ENCODE data around the gene TNFRSF12A.

Gene TNFRSF12A

DNA sequence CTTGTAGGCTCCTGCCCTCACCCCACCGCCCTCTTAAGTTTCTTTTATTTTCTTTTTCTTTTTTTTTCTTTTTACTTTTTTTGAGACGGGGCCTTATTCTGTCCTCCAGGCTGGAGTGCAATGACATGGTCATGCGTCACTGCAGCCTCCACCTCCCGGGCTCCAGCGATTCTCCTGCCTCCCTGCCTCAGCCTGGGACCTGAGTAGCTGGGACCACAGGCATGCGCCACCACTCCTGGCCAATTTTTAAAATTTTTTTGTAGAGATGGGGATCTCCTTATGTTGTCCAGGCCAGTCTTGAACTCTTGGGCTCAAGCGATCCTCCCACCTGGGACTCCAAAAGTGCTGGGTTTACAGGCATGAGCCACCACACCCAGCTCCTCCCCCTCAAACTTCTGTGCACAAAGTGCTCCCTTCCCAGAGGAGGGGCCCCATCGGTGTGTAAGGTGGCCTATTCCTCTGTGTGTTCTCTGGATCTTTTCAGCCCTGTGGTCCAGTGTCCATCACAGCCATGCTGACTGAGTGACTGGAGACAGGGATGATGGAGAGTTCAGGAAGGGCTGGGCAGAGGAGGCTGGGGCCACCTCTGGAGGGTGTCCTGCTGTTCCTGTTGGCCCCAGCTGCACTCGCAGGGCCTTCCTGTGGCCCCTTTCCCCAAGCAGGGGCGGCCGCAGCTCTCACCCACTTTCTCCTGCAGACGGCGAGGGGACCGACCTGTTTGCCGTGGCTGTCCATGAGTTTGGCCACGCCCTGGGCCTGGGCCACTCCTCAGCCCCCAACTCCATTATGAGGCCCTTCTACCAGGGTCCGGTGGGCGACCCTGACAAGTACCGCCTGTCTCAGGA, 36.4 kb downstream of the TNFRSF12A start:
- TF ChIP-seq, protein P1, sequence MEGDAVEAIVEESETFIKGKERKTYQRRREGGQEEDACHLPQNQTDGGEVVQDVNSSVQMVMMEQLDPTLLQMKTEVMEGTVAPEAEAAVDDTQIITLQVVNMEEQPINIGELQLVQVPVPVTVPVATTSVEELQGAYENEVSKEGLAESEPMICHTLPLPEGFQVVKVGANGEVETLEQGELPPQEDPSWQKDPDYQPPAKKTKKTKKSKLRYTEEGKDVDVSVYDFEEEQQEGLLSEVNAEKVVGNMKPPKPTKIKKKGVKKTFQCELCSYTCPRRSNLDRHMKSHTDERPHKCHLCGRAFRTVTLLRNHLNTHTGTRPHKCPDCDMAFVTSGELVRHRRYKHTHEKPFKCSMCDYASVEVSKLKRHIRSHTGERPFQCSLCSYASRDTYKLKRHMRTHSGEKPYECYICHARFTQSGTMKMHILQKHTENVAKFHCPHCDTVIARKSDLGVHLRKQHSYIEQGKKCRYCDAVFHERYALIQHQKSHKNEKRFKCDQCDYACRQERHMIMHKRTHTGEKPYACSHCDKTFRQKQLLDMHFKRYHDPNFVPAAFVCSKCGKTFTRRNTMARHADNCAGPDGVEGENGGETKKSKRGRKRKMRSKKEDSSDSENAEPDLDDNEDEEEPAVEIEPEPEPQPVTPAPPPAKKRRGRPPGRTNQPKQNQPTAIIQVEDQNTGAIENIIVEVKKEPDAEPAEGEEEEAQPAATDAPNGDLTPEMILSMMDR (IDR thresholded peaks at IDR 0.05; ENCODE audit: insufficient read depth, missing control alignments), result no peak
- no peak for FAIRE-seq
- no peak for DNase-seq (ENCODE audit: insufficient read length, low spot score)

DNA sequence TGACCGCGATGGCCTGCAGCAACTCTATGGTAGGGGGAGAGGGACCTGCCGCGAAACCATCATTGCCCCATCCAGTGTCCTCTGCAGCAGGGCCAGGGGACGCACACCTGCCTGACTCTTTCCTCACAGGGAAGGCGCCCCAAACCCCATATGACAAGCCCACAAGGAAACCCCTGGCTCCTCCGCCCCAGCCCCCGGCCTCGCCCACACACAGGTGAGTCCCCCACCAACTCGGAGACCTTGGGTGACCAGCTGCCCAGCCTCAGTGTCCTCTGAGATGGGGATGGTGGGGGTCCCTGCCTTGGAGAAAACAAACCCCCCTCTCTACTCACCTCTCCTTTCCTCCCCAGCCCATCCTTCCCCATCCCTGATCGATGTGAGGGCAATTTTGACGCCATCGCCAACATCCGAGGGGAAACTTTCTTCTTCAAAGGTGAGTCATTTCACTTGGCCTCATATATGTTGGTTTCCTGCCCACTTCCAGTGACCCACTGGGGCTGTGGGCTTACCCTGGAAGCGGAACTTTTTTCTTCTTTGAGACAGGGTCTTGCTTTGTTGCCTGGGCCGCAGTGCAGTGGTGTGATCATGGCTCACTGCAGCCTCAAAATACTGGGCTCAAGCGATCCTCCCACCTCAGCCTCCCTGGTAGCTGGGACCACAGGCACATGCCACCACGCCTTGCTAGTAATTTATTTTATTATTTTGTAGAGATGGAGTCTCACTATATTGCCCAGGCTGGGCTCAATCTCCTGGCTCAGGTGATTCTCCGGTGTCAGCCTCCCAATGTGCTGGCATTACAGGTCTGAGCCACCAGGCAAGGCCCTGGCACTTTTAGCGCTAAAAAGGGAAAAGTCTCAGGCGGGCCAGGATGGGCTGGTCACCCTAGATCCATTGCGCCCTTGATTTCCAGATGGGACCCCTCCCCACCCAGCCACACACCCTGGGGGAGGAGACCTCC, 37.3 kb downstream of the TNFRSF12A start:
- FAIRE-seq (no peak), DNase-seq (ENCODE audit: insufficient read length, low spot score) (no peak)
- TF ChIP-seq, protein P1 (IDR thresholded peaks at IDR 0.05; ENCODE audit: insufficient read depth, missing control alignments), result no peak

DNA sequence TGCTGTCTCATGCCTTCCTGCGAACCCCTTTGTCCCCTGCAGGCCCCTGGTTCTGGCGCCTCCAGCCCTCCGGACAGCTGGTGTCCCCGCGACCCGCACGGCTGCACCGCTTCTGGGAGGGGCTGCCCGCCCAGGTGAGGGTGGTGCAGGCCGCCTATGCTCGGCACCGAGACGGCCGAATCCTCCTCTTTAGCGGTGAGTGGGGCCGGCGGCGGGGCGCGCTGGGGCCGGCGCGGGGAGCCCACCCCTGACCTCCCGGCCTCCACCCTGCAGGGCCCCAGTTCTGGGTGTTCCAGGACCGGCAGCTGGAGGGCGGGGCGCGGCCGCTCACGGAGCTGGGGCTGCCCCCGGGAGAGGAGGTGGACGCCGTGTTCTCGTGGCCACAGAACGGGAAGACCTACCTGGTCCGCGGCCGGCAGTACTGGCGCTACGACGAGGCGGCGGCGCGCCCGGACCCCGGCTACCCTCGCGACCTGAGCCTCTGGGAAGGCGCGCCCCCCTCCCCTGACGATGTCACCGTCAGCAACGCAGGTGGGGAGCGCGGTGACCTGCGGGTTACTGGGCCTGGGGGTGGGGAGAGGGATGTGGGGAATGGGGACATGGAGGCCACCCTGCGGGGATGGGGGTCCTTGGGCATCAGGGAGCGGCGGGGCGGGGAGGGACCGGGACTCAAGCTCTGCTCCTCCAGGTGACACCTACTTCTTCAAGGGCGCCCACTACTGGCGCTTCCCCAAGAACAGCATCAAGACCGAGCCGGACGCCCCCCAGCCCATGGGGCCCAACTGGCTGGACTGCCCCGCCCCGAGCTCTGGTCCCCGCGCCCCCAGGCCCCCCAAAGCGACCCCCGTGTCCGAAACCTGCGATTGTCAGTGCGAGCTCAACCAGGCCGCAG, 38.2 kb downstream of the TNFRSF12A start:
- TF ChIP-seq, protein P1 (IDR thresholded peaks at IDR 0.05; ENCODE audit: insufficient read depth, missing control alignments), result no peak
- FAIRE-seq (no peak), DNase-seq (ENCODE audit: insufficient read length, low spot score) (no peak)

DNA sequence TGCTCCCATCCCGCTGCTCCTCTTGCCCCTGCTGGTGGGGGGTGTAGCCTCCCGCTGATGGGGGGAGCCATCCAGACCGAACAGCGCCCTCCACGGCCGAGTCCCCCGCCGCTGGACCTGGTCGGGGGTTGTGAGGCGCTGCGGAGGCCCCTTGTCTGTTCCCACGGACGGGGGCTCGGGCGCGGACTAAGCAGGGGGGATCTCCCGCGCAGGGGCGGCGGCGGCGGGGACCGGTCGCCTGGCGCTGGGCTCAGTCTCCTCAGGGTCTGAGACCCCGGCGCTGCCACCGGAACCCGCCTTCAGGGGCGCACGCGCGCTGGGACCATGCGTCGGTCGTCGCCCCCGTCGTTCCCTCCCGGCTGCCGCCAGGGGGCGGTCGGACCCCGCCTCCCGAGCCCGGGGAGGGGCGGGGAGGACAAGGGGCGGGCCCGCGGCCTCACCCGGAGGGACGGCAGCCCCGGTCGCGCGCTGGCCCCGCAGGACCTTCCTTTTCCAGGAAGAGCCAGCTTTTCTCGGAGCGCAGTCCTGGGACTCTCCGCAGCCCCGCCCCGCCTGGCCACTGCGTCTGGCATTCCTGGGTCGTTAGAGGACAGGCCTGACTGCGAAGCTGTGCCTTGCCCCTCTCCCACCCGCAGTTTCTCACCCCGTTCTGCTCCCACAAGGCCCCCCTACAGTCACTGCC, 39.0 kb downstream of the TNFRSF12A start:
- FAIRE-seq (no peak), DNase-seq (ENCODE audit: insufficient read length, low spot score) (peak; percentile 84)

DNA sequence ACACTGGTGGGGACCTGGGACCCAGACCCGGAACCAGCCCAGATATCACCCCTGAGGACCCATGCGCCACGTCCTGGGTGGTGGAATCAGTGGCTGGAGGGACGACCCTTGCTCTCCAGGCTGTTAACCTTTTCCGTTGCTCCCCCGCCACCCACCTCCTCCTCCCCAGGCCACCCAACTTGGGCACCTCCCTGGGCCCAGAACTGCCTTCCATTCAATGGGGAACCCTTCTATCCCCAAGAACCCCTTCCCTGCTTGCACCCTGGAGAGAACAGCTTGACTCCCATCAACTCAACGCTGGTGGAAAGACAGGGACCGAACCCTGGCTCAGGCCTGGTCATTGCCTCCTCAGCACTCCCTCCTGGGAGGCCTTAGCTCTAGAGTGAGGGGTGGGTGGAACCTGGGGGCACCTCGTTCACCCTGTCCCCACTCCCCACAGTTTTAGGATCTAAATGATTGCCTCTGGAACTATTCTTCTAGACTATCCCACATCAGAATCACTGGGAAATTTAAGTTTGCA, 39.6 kb downstream of the TNFRSF12A start:
- TF ChIP-seq, protein P1 (IDR thresholded peaks at IDR 0.05; ENCODE audit: insufficient read depth, missing control alignments), result no peak
- DNase-seq (ENCODE audit: insufficient read length, low spot score) (no peak), FAIRE-seq (no peak)

More for the DNA sequence above, 39.0 kb downstream of the TNFRSF12A start:
- TF ChIP-seq, protein P1 (IDR thresholded peaks at IDR 0.05; ENCODE audit: insufficient read depth, missing control alignments), result peak; percentile 63

Measured in D721Med (cell line).